NCI-H2081 (cell line): ENCODE measurements around the gene TTC28.
"Not testable (repeated sequence)": the region's sequence is repeated elsewhere in the genome, so short reads cannot be mapped to it uniquely, and the experiment has no call there.

ENCODE experiments used
- DNase-seq, 2 experiments: peaks; one replicate each; lab custom pipeline; 2025; lab: John Stamatoyannopoulos, UW

Gene TTC28

DNA sequence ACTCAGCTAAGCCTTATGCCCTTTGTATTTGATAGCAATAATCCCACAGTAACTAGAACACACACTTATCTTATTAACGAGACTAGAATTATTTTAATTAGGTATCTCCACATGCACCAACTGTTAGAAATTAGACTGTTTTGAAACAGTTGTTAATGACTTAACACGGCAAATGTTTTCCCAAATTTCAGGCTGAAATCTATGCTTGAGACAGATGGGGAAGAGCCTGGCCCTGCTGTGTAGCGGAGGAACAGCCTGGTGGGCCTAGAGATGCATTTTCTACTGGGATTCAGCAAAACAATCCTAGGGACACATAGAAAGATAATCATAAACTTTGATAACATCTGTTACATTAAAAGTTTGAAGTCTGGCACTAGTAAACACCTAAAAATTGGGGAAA is 273.4 kb downstream of the TTC28 start:
- DNase-seq, result no peak

DNA sequence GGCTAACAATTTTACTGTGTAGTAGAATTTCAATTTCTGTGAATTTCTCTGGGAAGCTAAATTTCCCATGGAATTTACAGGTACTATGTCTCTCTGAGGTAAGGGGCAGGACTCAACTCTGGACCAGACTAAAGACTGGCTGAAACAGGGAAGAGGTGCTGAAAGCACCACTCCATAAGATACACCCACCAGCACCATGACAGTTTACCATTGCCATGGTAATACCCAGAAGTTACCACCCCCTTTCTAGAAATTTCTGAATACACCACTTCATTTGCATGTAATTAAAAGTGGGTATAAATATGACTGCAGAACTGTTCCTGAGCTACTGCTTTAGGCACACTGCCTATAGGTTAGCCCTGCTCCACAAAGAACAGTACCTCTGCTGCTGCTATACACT is 274.1 kb downstream of the TTC28 start:
- no peak for DNase-seq

- DNase-seq, result no peak
Measured at GRCh38 chr22:28402539-28402938, 277.1 kb downstream of the TTC28 start.

GRCh38 chr22:28402060-28402459 is 277.6 kb downstream of the TTC28 start:
- no peak for DNase-seq

DNA sequence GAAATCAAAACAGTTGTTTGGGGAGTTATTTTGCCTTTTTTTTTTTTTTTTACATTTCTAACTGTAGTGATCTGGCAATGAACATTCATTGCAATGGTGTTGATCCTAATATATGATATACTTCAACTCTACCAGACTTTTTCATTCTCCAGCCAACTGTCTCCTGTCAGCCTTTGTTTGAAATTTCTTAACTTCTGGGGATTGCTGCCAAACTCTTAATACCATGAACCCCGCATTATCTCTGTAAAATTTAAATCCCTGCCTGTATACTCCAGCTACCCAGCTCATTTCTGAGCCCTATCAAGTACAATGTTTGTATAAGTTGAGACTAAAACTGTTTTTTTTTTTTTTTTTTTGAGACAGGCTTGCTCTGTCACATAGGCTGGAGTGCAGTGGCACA is 280.7 kb downstream of the TTC28 start:
- no peak for DNase-seq

GRCh38 chr22:28398355-28398754 is 281.3 kb downstream of the TTC28 start:
- no peak for DNase-seq

- no peak for DNase-seq
Measured at GRCh38 chr22:28397306-28397705, 282.3 kb downstream of the TTC28 start.

- DNase-seq, result no peak
Measured at GRCh38 chr22:28395920-28396753, 283.5 kb downstream of the TTC28 start.

DNA sequence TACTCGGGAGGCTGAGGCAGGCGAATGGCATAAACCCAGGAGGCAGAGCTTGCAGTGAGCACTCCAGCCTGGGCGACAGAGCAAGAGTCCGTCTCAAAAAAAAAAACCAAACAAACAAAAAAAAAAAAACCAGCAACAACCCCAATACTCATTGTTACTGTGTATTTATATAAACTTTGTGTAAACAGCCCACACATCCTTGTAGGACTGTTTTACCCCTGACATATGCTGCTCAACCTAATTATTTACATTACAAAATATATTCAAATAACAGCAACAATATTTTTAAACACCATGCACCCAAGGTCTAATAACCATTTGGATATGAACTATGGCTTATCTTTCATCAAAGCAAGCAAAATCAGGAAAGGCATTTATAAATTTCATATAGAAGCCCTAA is 284.1 kb downstream of the TTC28 start:
- no peak for DNase-seq

GRCh38 chr22:28394513-28395110 is 285.0 kb downstream of the TTC28 start:
- DNase-seq, result no peak

DNA sequence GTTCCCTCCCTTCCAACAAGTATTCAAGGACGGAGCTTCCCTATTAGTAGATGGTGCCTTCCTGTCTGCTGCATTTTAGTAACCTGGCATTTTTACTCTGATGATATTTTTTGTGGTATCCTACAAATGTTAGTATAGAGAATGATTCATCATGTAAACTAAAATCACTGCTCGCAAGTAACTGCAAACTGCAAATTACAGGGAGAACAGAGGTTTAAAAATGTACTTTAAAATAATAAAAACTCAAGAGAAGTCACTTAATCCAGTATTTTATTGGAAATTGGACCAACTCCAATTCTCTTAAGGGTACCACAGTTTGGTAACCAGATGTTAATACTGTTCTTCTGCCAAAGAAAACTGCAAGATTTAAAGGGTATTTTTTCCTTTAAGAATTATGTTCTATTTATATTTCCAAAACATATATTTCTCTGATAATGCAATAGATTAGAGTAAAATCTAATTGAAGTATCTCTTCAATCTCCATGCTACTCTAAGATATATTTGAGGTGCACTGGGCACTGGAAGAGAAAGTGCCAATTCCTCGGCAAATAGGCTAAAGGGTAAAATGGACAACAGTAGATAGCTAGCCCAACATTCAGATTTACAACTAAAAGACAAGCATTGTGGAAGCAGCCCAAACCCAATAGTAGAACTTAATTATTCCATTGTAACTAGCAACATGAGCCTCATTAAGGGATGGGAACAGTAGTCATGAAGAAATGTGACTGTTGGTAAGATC is 298.0 kb downstream of the TTC28 start:
- DNase-seq, result no peak

- no peak for DNase-seq
Measured at GRCh38 chr22:28379951-28380350, 299.7 kb downstream of the TTC28 start.

GRCh38 chr22:28379075-28379779 is 300.4 kb downstream of the TTC28 start:
- no peak for DNase-seq

GRCh38 chr22:28375761-28376534 is 303.7 kb downstream of the TTC28 start:
- DNase-seq, result no peak

GRCh38 chr22:28373831-28374230 is 305.8 kb downstream of the TTC28 start:
- DNase-seq, result no peak

- no peak for DNase-seq
Measured at GRCh38 chr22:28369854-28370253, 309.8 kb downstream of the TTC28 start.

- DNase-seq, result no peak
Measured at GRCh38 chr22:28366856-28367255, 312.8 kb downstream of the TTC28 start.

- DNase-seq, result no peak
Measured at GRCh38 chr22:28365371-28365770, 314.3 kb downstream of the TTC28 start.

DNA sequence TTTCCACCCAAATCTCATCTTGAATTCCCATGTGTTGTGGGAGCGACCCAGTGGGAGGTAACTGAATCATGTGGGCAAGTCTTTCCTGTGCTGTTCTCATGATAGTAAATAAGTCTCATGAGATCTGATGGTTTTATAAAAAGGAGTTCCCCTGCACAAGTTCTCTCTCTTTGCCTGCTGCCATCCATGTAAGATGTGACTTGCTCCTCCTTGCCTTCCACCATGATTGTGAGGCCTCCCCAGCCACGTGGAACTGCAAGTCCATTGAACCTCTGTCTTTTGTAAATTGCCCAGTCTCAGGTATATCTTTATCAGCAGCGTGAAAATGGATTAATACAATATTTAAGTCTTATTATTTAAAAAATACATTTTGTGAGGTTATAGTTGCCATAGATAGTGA is 315.5 kb downstream of the TTC28 start:
- DNase-seq, result not testable (repeated sequence)

DNA sequence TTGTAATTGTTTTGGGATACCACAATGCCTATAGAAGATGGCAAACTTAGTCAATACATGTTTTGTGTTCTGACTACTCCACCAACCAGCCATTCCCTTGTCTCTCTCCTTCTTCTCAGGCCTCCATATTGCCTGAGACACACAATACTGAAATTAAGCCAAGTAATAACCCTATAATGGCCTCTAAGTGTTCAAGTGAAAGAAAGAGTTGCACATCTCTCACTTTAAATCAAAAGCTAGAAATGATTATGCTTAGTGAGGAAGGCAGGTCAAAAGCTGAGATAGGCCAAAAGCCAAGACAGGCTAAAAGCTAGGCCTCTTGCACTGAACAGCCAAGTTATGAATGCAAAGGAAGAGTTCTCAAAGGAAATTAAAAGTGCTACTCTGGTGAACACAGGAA is 318.7 kb downstream of the TTC28 start:
- DNase-seq, result no peak

GRCh38 chr22:28358312-28358711 is 321.3 kb downstream of the TTC28 start:
- no peak for DNase-seq

DNA sequence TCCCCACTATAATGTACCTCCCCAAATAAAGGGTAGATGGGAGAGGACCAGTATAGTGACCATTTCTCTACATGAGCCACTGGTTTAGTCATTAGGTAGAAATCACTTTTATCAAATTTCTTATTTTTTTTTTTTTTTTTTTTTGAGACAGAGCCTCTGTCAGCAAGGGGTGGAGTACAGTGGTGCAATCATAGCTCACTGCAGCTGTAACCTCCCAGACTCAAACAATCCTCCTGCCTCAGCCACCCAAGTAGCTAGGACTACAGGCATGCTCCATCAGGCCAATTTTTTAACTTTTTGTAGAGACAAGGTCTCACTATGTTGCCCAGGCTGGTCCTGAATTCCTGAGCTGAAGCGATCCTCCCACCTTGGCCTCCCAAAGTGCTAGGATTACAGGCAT is 322.4 kb downstream of the TTC28 start:
- DNase-seq, result no peak
